ENCODE measurements around the gene GPC5.

GPC5 gene

DNA sequence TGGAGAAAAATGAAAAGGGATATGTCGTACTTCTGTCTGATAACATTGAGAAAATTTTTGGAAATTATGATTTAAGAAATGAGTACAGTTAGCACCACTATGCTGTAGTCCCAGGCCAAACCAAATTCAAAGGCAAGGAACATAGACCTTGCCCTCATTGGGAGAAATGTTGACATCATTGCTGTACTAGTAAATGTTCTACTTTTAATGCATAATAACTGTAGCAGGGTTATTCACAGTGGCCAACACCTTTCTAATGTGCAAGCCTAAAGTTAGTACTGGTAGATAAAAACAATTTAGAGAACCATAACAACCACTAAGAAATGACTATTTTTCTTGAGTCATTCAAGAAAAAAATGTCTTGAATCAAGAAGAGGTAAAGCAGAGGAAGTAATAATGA is 1035.5 kb downstream of the GPC5 start:
- CTCF ChIA-PET: no interaction called here
- Histone ChIP-seq H3K4me1 (ENCODE audit: control insufficient read depth, insufficient read depth, low read length) (no peaks in the 10 kb centered on the region), H3K36me3 (ENCODE audit: control insufficient read depth in 2 of 2, insufficient read depth in 1 of 2, low read length in 2 of 2) (no peaks in the 10 kb centered on the region), H3K4me3 (ENCODE audit: low read depth, low read length) (no peak overlapping the region), H3K27ac (ENCODE audit: extremely low read depth, low read depth, low read length) (no peak overlapping the region), H3K9me3 (ENCODE audit: control insufficient read depth, insufficient read depth, low read depth, low read length) (no peaks in the 10 kb centered on the region)
- POLR2A ChIA-PET: no interaction called here
- TF ChIP-seq ZNF391 (tag by site-specific recombination; IDR thresholded peaks at IDR 0.05; ENCODE audit: borderline replicate concordance, low read depth) (no peak), ZNF792 (tag by site-specific recombination; IDR thresholded peaks at IDR 0.05) (no peak)

DNA sequence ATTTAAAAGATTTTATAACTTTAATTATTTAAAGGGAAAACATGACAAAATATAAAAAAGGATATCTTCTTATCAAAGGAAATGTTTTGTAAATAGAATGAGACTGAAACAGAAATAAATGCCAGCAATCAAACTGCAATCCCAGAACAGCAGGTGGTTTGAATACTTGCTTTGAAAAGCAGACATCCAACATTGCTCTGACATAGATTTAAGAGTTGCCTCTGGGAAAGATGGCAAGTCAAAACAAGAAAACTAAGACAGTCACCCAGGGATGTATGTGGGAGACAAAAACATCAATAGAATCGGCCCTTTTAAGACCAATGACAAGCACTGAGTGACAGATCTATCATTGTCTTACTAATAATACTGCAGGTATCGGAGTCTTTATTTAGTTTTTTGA is 1038.5 kb downstream of the GPC5 start:
- Histone ChIP-seq H3K9me3 (ENCODE audit: control insufficient read depth, insufficient read depth, low read depth, low read length) (no peaks in the 10 kb centered on the region), H3K27ac (ENCODE audit: extremely low read depth, low read depth, low read length) (no peak overlapping the region), H3K4me3 (ENCODE audit: low read depth, low read length) (no peak overlapping the region), H3K4me1 (ENCODE audit: control insufficient read depth, insufficient read depth, low read length) (no peaks in the 10 kb centered on the region), H3K36me3 (ENCODE audit: control insufficient read depth in 2 of 2, insufficient read depth in 1 of 2, low read length in 2 of 2) (no peaks in the 10 kb centered on the region)
- POLR2A ChIA-PET: no interaction called here
- CTCF ChIA-PET: interaction anchor here (2.1 kb wide), 1 partner anchor 249 kb away, joined by 5 read pairs; no protein-coding TSS in a partner anchor
- no peak for TF ChIP-seq ZNF701 (tag by site-specific recombination; IDR thresholded peaks at IDR 0.05)
- no peak for TF ChIP-seq ZBTB17 (tag by site-specific recombination; IDR thresholded peaks at IDR 0.05)
- TF ChIP-seq ZBTB6 (tag by site-specific recombination; IDR thresholded peaks at IDR 0.05): no peak
- TF ChIP-seq, protein P1, sequence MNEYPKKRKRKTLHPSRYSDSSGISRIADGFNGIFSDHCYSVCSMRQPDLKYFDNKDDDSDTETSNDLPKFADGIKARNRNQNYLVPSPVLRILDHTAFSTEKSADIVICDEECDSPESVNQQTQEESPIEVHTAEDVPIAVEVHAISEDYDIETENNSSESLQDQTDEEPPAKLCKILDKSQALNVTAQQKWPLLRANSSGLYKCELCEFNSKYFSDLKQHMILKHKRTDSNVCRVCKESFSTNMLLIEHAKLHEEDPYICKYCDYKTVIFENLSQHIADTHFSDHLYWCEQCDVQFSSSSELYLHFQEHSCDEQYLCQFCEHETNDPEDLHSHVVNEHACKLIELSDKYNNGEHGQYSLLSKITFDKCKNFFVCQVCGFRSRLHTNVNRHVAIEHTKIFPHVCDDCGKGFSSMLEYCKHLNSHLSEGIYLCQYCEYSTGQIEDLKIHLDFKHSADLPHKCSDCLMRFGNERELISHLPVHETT (tag by site-specific recombination; IDR thresholded peaks at IDR 0.05): no peak
- TF ChIP-seq ATF2 (tag by site-specific recombination; IDR thresholded peaks at IDR 0.05; ENCODE audit: low read depth): no peak
- TF ChIP-seq ZFP69B (tag by site-specific recombination; IDR thresholded peaks at IDR 0.05): no peak
- no peak for TF ChIP-seq ZNF214 (tag by site-specific recombination; IDR thresholded peaks at IDR 0.05; ENCODE audit: borderline replicate concordance)

DNA sequence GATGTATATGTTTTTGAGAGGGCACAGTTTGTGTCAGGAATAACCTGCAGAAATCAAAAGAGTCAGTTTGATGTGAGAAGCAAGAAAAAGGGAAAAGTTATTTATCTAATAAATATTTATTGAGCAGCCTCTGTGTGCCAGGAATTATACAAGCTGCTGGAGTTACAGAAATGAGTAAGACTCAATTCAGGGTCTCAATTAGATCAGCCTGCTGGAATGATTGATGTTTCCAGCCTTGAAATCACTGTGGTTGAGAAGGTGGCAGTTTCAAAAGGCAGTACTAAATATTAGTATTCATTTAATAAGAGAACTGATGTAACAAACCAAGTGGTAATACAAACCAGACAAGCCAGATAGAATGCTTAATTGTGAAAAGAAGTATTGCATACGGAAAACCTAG is 1045.8 kb downstream of the GPC5 start:
- Histone ChIP-seq H3K27ac (ENCODE audit: extremely low read depth, low read depth, low read length) (no peak overlapping the region), H3K9me3 (ENCODE audit: control insufficient read depth, insufficient read depth, low read depth, low read length) (no peaks in the 10 kb centered on the region), H3K4me3 (ENCODE audit: low read depth, low read length) (no peak overlapping the region), H3K4me1 (ENCODE audit: control insufficient read depth, insufficient read depth, low read length) (no peaks in the 10 kb centered on the region), H3K36me3 (ENCODE audit: control insufficient read depth in 2 of 2, insufficient read depth in 1 of 2, low read length in 2 of 2) (no peaks in the 10 kb centered on the region)
- ChIA-PET POLR2A (no interaction called here), CTCF (no interaction called here)
- TF ChIP-seq ZNF426 (tag by site-specific recombination; IDR thresholded peaks at IDR 0.05): no peak
- no peak for TF ChIP-seq ZNF792 (tag by site-specific recombination; IDR thresholded peaks at IDR 0.05)
- no peak for TF ChIP-seq HOXD13 (CRISPR knock-in tag; IDR thresholded peaks at IDR 0.05; ENCODE audit: borderline replicate concordance)
- TF ChIP-seq ZFP37 (tag by site-specific recombination; IDR thresholded peaks at IDR 0.05): no peak
- no peak for TF ChIP-seq TCF7L2 (IDR thresholded peaks at IDR 0.05; ENCODE audit: borderline replicate concordance, low read depth, low read length)
- TF ChIP-seq INSM2 (tag by site-specific recombination; IDR thresholded peaks at IDR 0.05): no peak
- no peak for TF ChIP-seq GFI1B (tag by site-specific recombination; IDR thresholded peaks at IDR 0.05)
- TF ChIP-seq ZNF776 (tag by site-specific recombination; IDR thresholded peaks at IDR 0.05; ENCODE audit: borderline replicate concordance): no peak
- no peak for TF ChIP-seq ZNF423 (tag by site-specific recombination; IDR thresholded peaks at IDR 0.05)
- TF ChIP-seq ZNF239 (tag by site-specific recombination; IDR thresholded peaks at IDR 0.05): no peak

Measured in HEK293 (cell line).